Colonic mucosa (tissue), 4 donors: ENCODE results near the gene RNF223. TPM values are rescaled to one million over a fixed set of nuclear protein-coding genes. Genes with fewer than 3 reads are reported as not detected.
"Not testable (repeated sequence)": the region's sequence is repeated elsewhere in the genome, so short reads cannot be mapped to it uniquely, and the experiment has no call there.

ENCODE experiments used
- DNase-seq: peaks from one replicate; pipeline ENCODE4 v3.0.0-alpha.2; 2020
- H3K27ac ChIP-seq: fragments of 200-600 bp; one replicate; pipeline ENCODE4 v1.8.0; 2021
- H3K27me3 ChIP-seq: fragments of 200-600 bp; one replicate; pipeline ENCODE4 v1.8.0; 2021
- H3K36me3 ChIP-seq: fragments of 200-600 bp; one replicate; pipeline ENCODE4 v1.8.0; 2021
- H3K4me1 ChIP-seq: fragments of 200-600 bp; one replicate; pipeline ENCODE4 v1.8.0; 2021; ENCODE audit warnings: mild to moderate bottlenecking
- H3K4me3 ChIP-seq: fragments of 200-600 bp; one replicate; pipeline ENCODE4 v1.8.0; 2021
- H3K9ac ChIP-seq, 2 donors: one replicate each; pipeline ENCODE4 v1.7.0; 2013; ENCODE audit warnings: control low read depth in 2 of 2, low read depth in 2 of 2, low read length in 2 of 2
- H3K9me3 ChIP-seq: fragments of 200-600 bp; one replicate; pipeline ENCODE4 v1.8.0; 2021
- intact Hi-C: fragments of 100-400 bp; cut with DNase I; formaldehyde crosslinking; loops from one replicate; pipeline ENCODE4 v1.14.1; 2022
- total RNA-seq, 2 donors: library from RNA; stranded (reverse); fragmentation: NEBNext Ultra II Directional in 1 of 2; extraction: Animal tissue kit (Norgen Biotek cat#: 25700) in 1 of 2; gene quantifications; one replicate each; pipeline ENCODE4 v1.2.1, GENCODE V29; 2021
- TF ChIP-seq, protein P1 (sequence below): fragments of 200-600 bp; IDR thresholded peaks from one replicate; pipeline ENCODE4 v1.8.0; 2022; ENCODE audit warnings: antibody characterized with exemption, mild to moderate bottlenecking
- donor health status: healthy.
- donor health status: DM: no; HTN: no; CAD: no.
- donor health status: DM: no; HTN: no; CAD: no.

Gene RNF223
- total RNA-seq, 2 donors from 2014 or later = 5.1 to 5.7 TPM

- H3K4me1 ChIP-seq = peaks cover 7% of the 10 kb centered on the region
- DNase-seq = peak; percentile 91
- H3K9me3 ChIP-seq = no peaks in the 10 kb centered on the region
- H3K27me3 ChIP-seq = peaks cover 10% of the 10 kb centered on the region
- H3K27ac ChIP-seq = no peak overlapping the region
- peak overlapping the region; percentile 41 for H3K4me3 ChIP-seq
- TF ChIP-seq, protein P1, sequence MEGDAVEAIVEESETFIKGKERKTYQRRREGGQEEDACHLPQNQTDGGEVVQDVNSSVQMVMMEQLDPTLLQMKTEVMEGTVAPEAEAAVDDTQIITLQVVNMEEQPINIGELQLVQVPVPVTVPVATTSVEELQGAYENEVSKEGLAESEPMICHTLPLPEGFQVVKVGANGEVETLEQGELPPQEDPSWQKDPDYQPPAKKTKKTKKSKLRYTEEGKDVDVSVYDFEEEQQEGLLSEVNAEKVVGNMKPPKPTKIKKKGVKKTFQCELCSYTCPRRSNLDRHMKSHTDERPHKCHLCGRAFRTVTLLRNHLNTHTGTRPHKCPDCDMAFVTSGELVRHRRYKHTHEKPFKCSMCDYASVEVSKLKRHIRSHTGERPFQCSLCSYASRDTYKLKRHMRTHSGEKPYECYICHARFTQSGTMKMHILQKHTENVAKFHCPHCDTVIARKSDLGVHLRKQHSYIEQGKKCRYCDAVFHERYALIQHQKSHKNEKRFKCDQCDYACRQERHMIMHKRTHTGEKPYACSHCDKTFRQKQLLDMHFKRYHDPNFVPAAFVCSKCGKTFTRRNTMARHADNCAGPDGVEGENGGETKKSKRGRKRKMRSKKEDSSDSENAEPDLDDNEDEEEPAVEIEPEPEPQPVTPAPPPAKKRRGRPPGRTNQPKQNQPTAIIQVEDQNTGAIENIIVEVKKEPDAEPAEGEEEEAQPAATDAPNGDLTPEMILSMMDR = peak; percentile 68
- intact Hi-C loops = no loop called here
- H3K9ac ChIP-seq = no peak overlapping the region
- H3K36me3 ChIP-seq = no peaks in the 10 kb centered on the region
Observed at GRCh38 chr1:1033009-1033587, 41.0 kb downstream of the RNF223 start.

- peaks cover 10% of the 10 kb centered on the region for H3K27me3 ChIP-seq
- H3K9ac ChIP-seq = peak overlapping the region in 1 of 2 donors; percentile 40
- no peak overlapping the region for H3K27ac ChIP-seq
- DNase-seq = no peak
- intact Hi-C loops = no loop called here
- no peaks in the 10 kb centered on the region for H3K36me3 ChIP-seq
- TF ChIP-seq, protein P1 = no peak
- H3K9me3 ChIP-seq = no peaks in the 10 kb centered on the region
- peak overlapping the region; percentile 41 for H3K4me3 ChIP-seq
- peaks cover 7% of the 10 kb centered on the region for H3K4me1 ChIP-seq
Observed at GRCh38 chr1:1032424-1032823, 41.7 kb downstream of the RNF223 start.

DNA sequence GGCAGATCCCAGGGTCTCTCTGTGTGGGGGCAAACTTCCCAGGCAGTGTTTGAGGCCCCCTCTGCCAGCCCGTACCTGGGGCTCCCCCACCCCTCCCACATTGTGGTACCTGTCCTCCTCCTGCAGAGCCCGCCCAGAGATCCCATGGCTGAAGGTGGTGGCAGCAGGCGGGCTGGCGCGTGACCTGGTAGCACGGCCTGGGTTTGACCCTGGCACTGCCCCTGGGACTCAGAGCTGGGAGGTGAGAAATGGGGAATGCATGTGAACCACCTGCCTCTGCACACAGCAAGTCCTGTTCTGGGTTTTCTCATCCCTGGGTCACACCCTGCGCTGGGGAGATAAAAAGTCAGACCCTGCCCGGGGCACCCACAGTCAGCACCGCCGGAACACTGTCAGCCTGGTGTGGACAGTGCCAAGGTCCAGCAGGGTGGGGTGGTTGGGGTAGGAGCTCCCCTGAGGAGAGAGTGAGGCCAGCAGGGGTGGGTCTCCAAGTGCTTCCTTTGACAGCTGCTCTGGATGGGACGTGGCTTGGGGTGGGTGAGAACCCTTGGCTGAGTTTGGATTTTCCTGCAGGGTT, 42.4 kb downstream of the RNF223 start:
- TF ChIP-seq, protein P1 = no peak
- Histone ChIP-seq H3K4me3 (no peak overlapping the region), H3K9me3 (no peaks in the 10 kb centered on the region), H3K9ac (no peak overlapping the region), H3K4me1 (peaks cover 7% of the 10 kb centered on the region), H3K36me3 (no peaks in the 10 kb centered on the region), H3K27me3 (peaks cover 10% of the 10 kb centered on the region), H3K27ac (no peak overlapping the region)
- no peak for DNase-seq
- intact Hi-C loops = no loop called here

GRCh38 chr1:1030867-1031658, 43.0 kb downstream of the RNF223 start:
- H3K36me3 ChIP-seq, H3K9ac ChIP-seq, H3K9me3 ChIP-seq, intact Hi-C loops, H3K4me3 ChIP-seq, DNase-seq, H3K27ac ChIP-seq, H3K4me1 ChIP-seq: not testable (repeated sequence)
- peaks cover 10% of the 10 kb centered on the region for H3K27me3 ChIP-seq

DNA sequence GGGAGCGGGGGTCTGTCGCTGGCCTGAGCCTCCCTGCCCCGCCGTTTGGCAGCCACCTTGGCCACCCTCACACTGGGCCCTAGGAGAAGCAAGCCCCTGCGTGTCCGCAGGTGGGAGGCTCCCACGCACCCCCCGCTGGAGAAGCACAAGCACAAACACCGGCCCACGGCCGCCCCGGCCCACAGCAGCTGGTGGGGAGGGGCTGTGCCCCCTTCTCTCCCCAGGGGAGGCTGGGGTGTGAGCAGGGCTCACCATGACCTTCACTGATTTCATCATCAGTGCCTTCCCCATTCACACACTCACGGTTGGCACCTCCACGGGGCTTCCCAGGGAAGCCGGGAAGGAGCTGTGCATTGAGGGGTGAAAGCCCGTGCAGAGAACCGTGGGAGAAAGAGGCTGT, 46.3 kb downstream of the RNF223 start:
- TF ChIP-seq, protein P1 = no peak
- no peak for DNase-seq
- no peak overlapping the region for H3K27ac ChIP-seq
- peaks cover 6% of the 10 kb centered on the region for H3K4me1 ChIP-seq
- H3K36me3 ChIP-seq = no peaks in the 10 kb centered on the region
- H3K9me3 ChIP-seq = no peaks in the 10 kb centered on the region
- H3K27me3 ChIP-seq = no peaks in the 10 kb centered on the region
- intact Hi-C loops = no loop called here
- no peak overlapping the region for H3K4me3 ChIP-seq
- no peak overlapping the region for H3K9ac ChIP-seq
